GM21381 (cell line): Measurements from ENCODE around the gene QKI.
"Not testable (repeated sequence)": the region's sequence is repeated elsewhere in the genome, so short reads cannot be mapped to it uniquely, and the experiment has no call there.

Experiments used
- ATAC-seq: cut with Tn5 transposase; IDR thresholded peaks from one replicate; pipeline ENCODE4 v1.9.1; 2021; ENCODE audit warnings: mild to moderate bottlenecking, moderate library complexity; ENCODE audit not compliant: unreplicated experiment

QKI gene

GRCh38 chr6:163570579-163571231, 156.2 kb downstream of the QKI start:
- no peak for ATAC-seq

- no peak for ATAC-seq
These were observed 157.2 kb downstream of the QKI start for GRCh38 chr6:163571730-163572129.

- no peak for ATAC-seq
These were observed 158.1 kb downstream of the QKI start for GRCh38 chr6:163572612-163573011.

GRCh38 chr6:163573503-163574179, 159.1 kb downstream of the QKI start:
- no peak for ATAC-seq

GRCh38 chr6:163576114-163576513, 161.6 kb downstream of the QKI start:
- ATAC-seq, result no peak

- ATAC-seq, result no peak
These were observed 162.9 kb downstream of the QKI start for GRCh38 chr6:163577404-163577803.

- ATAC-seq, result no peak
These were observed 164.8 kb downstream of the QKI start for GRCh38 chr6:163579111-163579879.

GRCh38 chr6:163579880-163580295, 165.4 kb downstream of the QKI start:
- ATAC-seq, result no peak

- ATAC-seq, result no peak
These were observed 166.0 kb downstream of the QKI start for GRCh38 chr6:163580311-163581030.

GRCh38 chr6:163583558-163583957, 169.0 kb downstream of the QKI start:
- ATAC-seq, result no peak

GRCh38 chr6:163585932-163586437, 171.5 kb downstream of the QKI start:
- ATAC-seq, result no peak

GRCh38 chr6:163586888-163587287, 172.4 kb downstream of the QKI start:
- no peak for ATAC-seq

GRCh38 chr6:163588220-163588919, 173.9 kb downstream of the QKI start:
- no peak for ATAC-seq

GRCh38 chr6:163589387-163589786, 174.9 kb downstream of the QKI start:
- ATAC-seq, result no peak

- not testable (repeated sequence) for ATAC-seq
These were observed 175.6 kb downstream of the QKI start for GRCh38 chr6:163590132-163590531.

GRCh38 chr6:163592872-163593271, 178.4 kb downstream of the QKI start:
- no peak for ATAC-seq

- no peak for ATAC-seq
These were observed 181.7 kb downstream of the QKI start for GRCh38 chr6:163596174-163596573.

- no peak for ATAC-seq
These were observed 184.6 kb downstream of the QKI start for GRCh38 chr6:163599136-163599535.

GRCh38 chr6:163599684-163600083, 185.2 kb downstream of the QKI start:
- no peak for ATAC-seq

- ATAC-seq, result no peak
These were observed 185.8 kb downstream of the QKI start for GRCh38 chr6:163600331-163600730.
